Neural crest cell (in vitro differentiated cells): ENCODE results near the gene PANK4. TPM values are rescaled to one million over a fixed set of nuclear protein-coding genes. Genes with fewer than 3 reads are reported as not detected.

Experiments used
- DNase-seq: peaks from one replicate; pipeline ENCODE4 v3.0.0; 2021; ENCODE audit warnings: low read depth, mixed read lengths, low spot score
- H3K27ac Mint-ChIP-seq: one replicate; pipeline ENCODE4 v1.8.0; 2021; ENCODE audit warnings: mild to moderate bottlenecking, mixed read lengths; ENCODE audit not compliant: unreplicated experiment
- H3K27me3 Mint-ChIP-seq: 2 replicates; pipeline ENCODE4 v1.8.0; 2021; ENCODE audit warnings: low read depth, mild to moderate bottlenecking, mixed read lengths
- H3K36me3 Mint-ChIP-seq: 2 replicates; pipeline ENCODE4 v1.8.0; 2021; ENCODE audit warnings: low read depth, mild to moderate bottlenecking, mixed read lengths
- H3K4me1 Mint-ChIP-seq: 2 replicates; pipeline ENCODE4 v1.8.0; 2021; ENCODE audit warnings: mixed read lengths
- H3K4me3 Mint-ChIP-seq: one replicate; pipeline ENCODE4 v1.8.0; 2021; ENCODE audit warnings: mild to moderate bottlenecking, mixed read lengths
- H3K9me3 Mint-ChIP-seq: 2 replicates; pipeline ENCODE4 v1.8.0; 2021; ENCODE audit warnings: mixed read lengths
- total RNA-seq: library from RNA; stranded (reverse); gene quantifications from 2 replicates; pipeline ENCODE4 v1.2.1, GENCODE V29; 2021
- TF ChIP-seq, protein P1 (sequence below): fragments of 200-600 bp; sonication (generic); conservative IDR thresholded peaks from 2 replicates; pipeline ENCODE4 v1.5.0; 2021; ENCODE audit warnings: antibody characterized with exemption, mild to moderate bottlenecking

Gene PANK4
- total RNA-seq, 1 donor from 2014 or later, result 65.5 TPM

GRCh38 chr1:2564006-2564814 lies 37.8 kb upstream of the PANK4 start:
- Mint-ChIP-seq H3K9me3 (no peaks in the 10 kb centered on the region), H3K4me1 (peaks cover 4% of the 10 kb centered on the region), H3K4me3 (no peak overlapping the region), H3K36me3 (no peaks in the 10 kb centered on the region), H3K27ac (no peak overlapping the region), H3K27me3 (no peaks in the 10 kb centered on the region)
- TF ChIP-seq, protein P1, sequence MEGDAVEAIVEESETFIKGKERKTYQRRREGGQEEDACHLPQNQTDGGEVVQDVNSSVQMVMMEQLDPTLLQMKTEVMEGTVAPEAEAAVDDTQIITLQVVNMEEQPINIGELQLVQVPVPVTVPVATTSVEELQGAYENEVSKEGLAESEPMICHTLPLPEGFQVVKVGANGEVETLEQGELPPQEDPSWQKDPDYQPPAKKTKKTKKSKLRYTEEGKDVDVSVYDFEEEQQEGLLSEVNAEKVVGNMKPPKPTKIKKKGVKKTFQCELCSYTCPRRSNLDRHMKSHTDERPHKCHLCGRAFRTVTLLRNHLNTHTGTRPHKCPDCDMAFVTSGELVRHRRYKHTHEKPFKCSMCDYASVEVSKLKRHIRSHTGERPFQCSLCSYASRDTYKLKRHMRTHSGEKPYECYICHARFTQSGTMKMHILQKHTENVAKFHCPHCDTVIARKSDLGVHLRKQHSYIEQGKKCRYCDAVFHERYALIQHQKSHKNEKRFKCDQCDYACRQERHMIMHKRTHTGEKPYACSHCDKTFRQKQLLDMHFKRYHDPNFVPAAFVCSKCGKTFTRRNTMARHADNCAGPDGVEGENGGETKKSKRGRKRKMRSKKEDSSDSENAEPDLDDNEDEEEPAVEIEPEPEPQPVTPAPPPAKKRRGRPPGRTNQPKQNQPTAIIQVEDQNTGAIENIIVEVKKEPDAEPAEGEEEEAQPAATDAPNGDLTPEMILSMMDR, result no peak
- no peak for DNase-seq

DNA sequence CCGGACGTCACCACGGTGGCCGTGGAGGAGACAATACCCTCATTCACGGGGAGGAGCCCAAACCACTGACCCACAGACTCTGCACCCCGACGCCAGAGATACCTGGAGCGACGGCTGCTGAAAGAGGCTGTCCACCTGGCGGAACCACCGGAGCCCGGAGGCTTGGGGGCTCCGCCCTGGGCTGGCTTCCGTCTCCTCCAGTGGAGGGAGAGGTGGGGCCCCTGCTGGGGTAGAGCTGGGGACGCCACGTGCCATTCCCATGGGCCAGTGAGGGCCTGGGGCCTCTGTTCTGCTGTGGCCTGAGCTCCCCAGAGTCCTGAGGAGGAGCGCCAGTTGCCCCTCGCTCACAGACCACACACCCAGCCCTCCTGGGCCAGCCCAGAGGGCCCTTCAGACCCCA lies 36.8 kb upstream of the PANK4 start:
- Mint-ChIP-seq H3K36me3 (no peaks in the 10 kb centered on the region), H3K27me3 (no peaks in the 10 kb centered on the region), H3K4me1 (peaks cover 4% of the 10 kb centered on the region), H3K9me3 (no peaks in the 10 kb centered on the region), H3K27ac (no peak overlapping the region), H3K4me3 (no peak overlapping the region)
- no peak for DNase-seq
- TF ChIP-seq, protein P1, result no peak

- Mint-ChIP-seq H3K4me1 (peaks cover 4% of the 10 kb centered on the region), H3K9me3 (no peaks in the 10 kb centered on the region), H3K36me3 (no peaks in the 10 kb centered on the region)
These were observed 35.8 kb upstream of the PANK4 start for GRCh38 chr1:2561898-2562895.

DNA sequence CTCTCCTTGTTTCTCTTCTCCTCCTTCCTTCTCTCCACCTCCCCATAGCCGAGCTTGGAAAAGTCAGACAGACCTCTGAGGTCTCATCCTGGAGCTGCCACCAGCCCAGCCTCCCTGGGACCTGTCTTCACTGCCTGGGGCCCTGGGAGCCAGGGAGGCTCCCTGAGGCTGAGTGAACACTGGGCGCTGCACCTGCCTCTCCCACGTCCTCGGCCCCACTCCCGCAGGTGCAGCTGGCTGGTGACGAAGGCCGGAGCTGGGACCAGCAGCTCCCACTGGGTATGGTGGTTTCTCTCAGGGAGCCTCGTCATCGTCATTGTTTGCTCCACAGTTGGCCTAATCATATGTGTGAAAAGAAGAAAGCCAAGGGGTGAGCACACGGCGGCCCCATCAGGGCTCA lies 35.0 kb upstream of the PANK4 start:
- no peak for DNase-seq
- Mint-ChIP-seq H3K27ac (no peak overlapping the region), H3K36me3 (no peaks in the 10 kb centered on the region), H3K4me1 (peaks cover 6% of the 10 kb centered on the region), H3K9me3 (no peaks in the 10 kb centered on the region), H3K27me3 (no peaks in the 10 kb centered on the region), H3K4me3 (no peak overlapping the region)
- TF ChIP-seq, protein P1, result no peak

More at GRCh38 chr1:2561898-2562895, 35.8 kb upstream of the PANK4 start:
- H3K4me3 Mint-ChIP-seq, result no peak overlapping the region
- H3K27ac Mint-ChIP-seq, result no peak overlapping the region
- TF ChIP-seq, protein P1, result peak; percentile 31
- no peak for DNase-seq
- H3K27me3 Mint-ChIP-seq, result no peaks in the 10 kb centered on the region

DNA sequence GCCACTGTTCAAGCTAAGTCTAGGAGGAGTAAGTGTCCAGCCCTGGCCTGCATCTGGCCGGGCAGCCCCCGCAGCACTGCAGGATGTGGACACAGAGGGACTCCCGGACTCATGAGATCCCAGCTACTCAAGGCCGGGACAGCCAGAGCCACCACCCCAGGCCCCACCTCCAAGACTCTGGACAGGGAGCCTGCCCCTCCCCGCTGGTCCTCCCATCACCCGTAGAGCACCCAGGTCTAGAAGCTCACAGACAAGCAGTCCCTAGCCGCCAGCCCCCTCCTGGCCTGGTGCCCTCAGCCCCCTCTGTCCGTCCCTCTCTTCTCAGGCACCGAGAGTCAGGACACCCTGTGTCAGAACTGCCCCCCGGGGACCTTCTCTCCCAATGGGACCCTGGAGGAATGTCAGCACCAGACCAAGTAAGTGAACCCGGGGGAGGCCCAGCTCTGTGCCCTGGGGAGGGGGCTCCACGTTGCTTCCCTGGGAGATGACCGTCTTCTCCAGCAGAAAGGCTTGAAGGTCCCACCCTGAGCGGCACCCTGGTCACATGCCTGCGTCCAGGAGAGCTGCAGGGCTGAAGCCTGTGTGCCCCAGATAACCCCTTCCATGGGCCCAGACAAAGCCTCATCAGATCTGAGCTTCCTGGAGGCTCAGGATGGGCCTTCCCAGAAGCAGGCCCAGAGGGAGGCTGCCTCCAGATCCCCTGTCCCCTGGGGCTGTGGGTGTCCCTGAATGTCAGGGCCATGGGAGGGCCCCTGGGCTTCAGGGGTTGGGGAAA lies 34.1 kb upstream of the PANK4 start:
- no peaks in the 10 kb centered on the region for H3K36me3 Mint-ChIP-seq
- no peak overlapping the region for H3K27ac Mint-ChIP-seq
- no peaks in the 10 kb centered on the region for H3K27me3 Mint-ChIP-seq
- peaks cover 8% of the 10 kb centered on the region for H3K4me1 Mint-ChIP-seq
- no peak overlapping the region for H3K4me3 Mint-ChIP-seq
- DNase-seq, result no peak
- H3K9me3 Mint-ChIP-seq, result no peaks in the 10 kb centered on the region
- TF ChIP-seq, protein P1, result no peak
